ENCODE results near the gene RTN4R.

The RTN4R gene

GRCh38 chr22:20254975-20255946 lies 12.9 kb downstream of the RTN4R start:
- DNase-seq = no peak

GRCh38 chr22:20253161-20253560 lies 15.0 kb downstream of the RTN4R start:
- no peak for DNase-seq

- no peak for DNase-seq
These were observed 16.1 kb downstream of the RTN4R start for GRCh38 chr22:20251981-20252380.

GRCh38 chr22:20251491-20251890 lies 16.6 kb downstream of the RTN4R start:
- DNase-seq = no peak

- no peak for DNase-seq
These were observed 18.2 kb downstream of the RTN4R start for GRCh38 chr22:20249797-20250354.

GRCh38 chr22:20248461-20248978 lies 19.6 kb downstream of the RTN4R start:
- no peak for DNase-seq

GRCh38 chr22:20247608-20248171 lies 20.4 kb downstream of the RTN4R start:
- no peak for DNase-seq

- DNase-seq = no peak
These were observed 21.1 kb downstream of the RTN4R start for GRCh38 chr22:20247010-20247505.

- no peak for DNase-seq
These were observed 21.6 kb downstream of the RTN4R start for GRCh38 chr22:20246368-20247009.

GRCh38 chr22:20245577-20246367 lies 22.3 kb downstream of the RTN4R start:
- no peak for DNase-seq

GRCh38 chr22:20244691-20245576 lies 23.2 kb downstream of the RTN4R start:
- DNase-seq = peak; percentile 31

GRCh38 chr22:20244250-20244648 lies 23.9 kb downstream of the RTN4R start:
- DNase-seq = no peak

- DNase-seq = peak; percentile 43
These were observed 24.4 kb downstream of the RTN4R start for GRCh38 chr22:20243537-20244249.

GRCh38 chr22:20243176-20243536 lies 25.0 kb downstream of the RTN4R start:
- no peak for DNase-seq

- no peak for DNase-seq
These were observed 25.5 kb downstream of the RTN4R start for GRCh38 chr22:20242393-20243175.

- DNase-seq = no peak
These were observed 26.3 kb downstream of the RTN4R start for GRCh38 chr22:20241579-20242392.

GRCh38 chr22:20240900-20241299 lies 27.2 kb downstream of the RTN4R start:
- no peak for DNase-seq

- no peak for DNase-seq
These were observed 27.7 kb downstream of the RTN4R start for GRCh38 chr22:20240447-20240764.
